Kasumi-1 (cell line): ENCODE results near the gene HAO2.

Experiments
- DNase-seq, 2 experiments: peaks; one replicate each; lab custom pipeline; 2025; lab: John Stamatoyannopoulos, UW

HAO2 gene

DNA sequence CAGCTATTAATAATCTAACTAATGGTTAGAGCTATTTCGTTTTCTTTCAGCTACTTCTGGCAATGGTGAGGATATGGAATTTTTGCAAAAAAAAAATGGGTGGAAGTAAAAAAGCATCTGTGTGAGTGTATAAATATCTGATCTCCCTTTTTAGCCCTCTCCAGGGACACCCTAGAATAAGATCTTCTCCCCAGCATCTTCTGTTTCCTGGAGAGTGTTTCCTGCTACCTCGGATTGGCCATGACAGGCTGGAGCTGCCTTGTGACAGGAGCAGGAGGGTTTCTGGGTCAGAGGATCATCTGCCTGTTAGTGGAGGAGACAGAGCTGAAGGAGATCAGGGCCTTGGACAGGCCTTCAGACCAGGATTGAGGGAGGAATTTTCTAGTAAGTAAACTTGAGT lies 70.2 kb downstream of the HAO2 start:
- DNase-seq = no peak

- no peak for DNase-seq
Measured at GRCh38 chr1:119440721-119441307, 72.2 kb downstream of the HAO2 start.

DNA sequence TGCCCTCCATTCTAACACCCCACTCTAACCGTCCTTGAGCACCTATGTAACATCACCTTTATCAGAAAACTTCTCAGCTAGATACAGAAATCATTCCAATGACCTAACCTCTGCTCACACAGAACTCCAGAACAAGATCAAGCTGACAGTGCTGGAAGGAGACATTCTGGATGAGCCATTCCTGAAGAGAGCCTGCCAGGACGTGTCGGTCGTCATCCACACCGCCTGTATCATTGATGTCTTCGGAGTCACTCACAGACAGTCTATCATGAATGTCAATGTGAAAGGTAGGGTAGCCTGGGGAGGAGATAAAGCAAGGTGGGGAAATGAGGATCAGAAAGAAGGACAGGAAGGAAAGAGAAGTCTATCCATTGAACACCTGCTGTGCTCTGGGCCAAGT lies 74.2 kb downstream of the HAO2 start:
- no peak for DNase-seq
